Aorta (tissue), 5 donors: Measurements from ENCODE around the gene BAIAP2L2. TPM values are rescaled to one million over a fixed set of nuclear protein-coding genes. Genes with fewer than 3 reads are reported as not detected.
A peak's percentile ranks its signal among the peaks of the same experiment; 100 is the strongest.

Experiments
- ATAC-seq: fragments of 200-7000 bp; cut with Tn5 transposase; one replicate; pipeline ENCODE4 v1.9.1; 2022; ENCODE audit warnings: moderate library complexity; ENCODE audit not compliant: low FRiP score
- DNase-seq, 2 donors: peaks; one replicate each; pipeline ENCODE4 v3.0.0-alpha.2; 2020
- H3K27ac ChIP-seq, 2 donors: one replicate each; pipeline ENCODE4 v1.5.1; 2013; ENCODE audit warnings: low read length in 2 of 2, mild to moderate bottlenecking in 2 of 2, moderate library complexity in 2 of 2, control low read depth in 1 of 2, inconsistent platforms in 1 of 2, low read depth in 1 of 2
- H3K27me3 ChIP-seq, 2 donors: one replicate each; pipeline ENCODE4 v1.6.1; 2013; ENCODE audit warnings: control low read depth in 1 of 2, low read length in 1 of 2, mild to moderate bottlenecking in 1 of 2, moderate library complexity in 1 of 2; ENCODE audit not compliant: insufficient read depth in 2 of 2, control insufficient read depth in 1 of 2
- H3K36me3 ChIP-seq, 2 donors: one replicate each; pipeline ENCODE4 v1.6.1; 2013; ENCODE audit warnings: control low read depth in 1 of 2, low read length in 1 of 2, mild to moderate bottlenecking in 1 of 2; ENCODE audit not compliant: insufficient read depth in 2 of 2, control insufficient read depth in 1 of 2
- H3K4me1 ChIP-seq, 2 donors: one replicate each; pipeline ENCODE4 v1.6.1; 2013; ENCODE audit warnings: low read length in 2 of 2, control low read depth in 1 of 2, mild to moderate bottlenecking in 1 of 2, moderate library complexity in 1 of 2; ENCODE audit not compliant: insufficient read depth in 2 of 2, control insufficient read depth in 1 of 2
- H3K4me3 ChIP-seq, 2 donors: one replicate each; pipeline ENCODE4 v1.5.1; 2013; ENCODE audit warnings: low read length in 2 of 2, control low read depth in 1 of 2, mild to moderate bottlenecking in 1 of 2
- H3K9me3 ChIP-seq: one replicate; pipeline ENCODE4 v1.6.1; 2013; ENCODE audit warnings: mild to moderate bottlenecking, low read length; ENCODE audit not compliant: control insufficient read depth
- WGBS, 2 donors: extraction: QIAGEN DNeasy Blood & Tissue Kit; methylation state at CpG; one replicate each; pipeline ENCODE4 v1.1.7; 2013; 5-methylcytosine and 5-hydroxymethylcytosine counted together
- intact Hi-C, 2 donors: fragments of 100-400 bp; cut with DNase I; formaldehyde crosslinking; loops; one replicate each; pipeline versions ENCODE4 v1.14.2 to v1.15.0; 2022
- polyA plus RNA-seq, 2 donors: library from polyadenylated mRNA; stranded (reverse); fragments of 200-250 nt; gene quantifications; one replicate each; pipeline ENCODE4 v1.2.3, GENCODE V29; 2013
- total RNA-seq, 2 donors: library from RNA; stranded (reverse); fragmentation: NEBNext Ultra II Directional; extraction: Animal tissue kit (Norgen Biotek cat#: 25700); gene quantifications; one replicate each; pipeline ENCODE4 v1.2.1, GENCODE V29; 2021
- donor health status: healthy with polysubstance abuse.
- donor health status: Bipolar disorder and iron deficiency.
- donor health status: DM: no; HTN: no; CAD: no.
- donor health status: DM: no; HTN: no; CAD: no.
- donor health status: DM: yes; HTN: yes; CAD: no.

Gene BAIAP2L2
- total and polyA plus RNA-seq, 4 donors: 0.26 to 11.9 (median 1.4) TPM

DNA sequence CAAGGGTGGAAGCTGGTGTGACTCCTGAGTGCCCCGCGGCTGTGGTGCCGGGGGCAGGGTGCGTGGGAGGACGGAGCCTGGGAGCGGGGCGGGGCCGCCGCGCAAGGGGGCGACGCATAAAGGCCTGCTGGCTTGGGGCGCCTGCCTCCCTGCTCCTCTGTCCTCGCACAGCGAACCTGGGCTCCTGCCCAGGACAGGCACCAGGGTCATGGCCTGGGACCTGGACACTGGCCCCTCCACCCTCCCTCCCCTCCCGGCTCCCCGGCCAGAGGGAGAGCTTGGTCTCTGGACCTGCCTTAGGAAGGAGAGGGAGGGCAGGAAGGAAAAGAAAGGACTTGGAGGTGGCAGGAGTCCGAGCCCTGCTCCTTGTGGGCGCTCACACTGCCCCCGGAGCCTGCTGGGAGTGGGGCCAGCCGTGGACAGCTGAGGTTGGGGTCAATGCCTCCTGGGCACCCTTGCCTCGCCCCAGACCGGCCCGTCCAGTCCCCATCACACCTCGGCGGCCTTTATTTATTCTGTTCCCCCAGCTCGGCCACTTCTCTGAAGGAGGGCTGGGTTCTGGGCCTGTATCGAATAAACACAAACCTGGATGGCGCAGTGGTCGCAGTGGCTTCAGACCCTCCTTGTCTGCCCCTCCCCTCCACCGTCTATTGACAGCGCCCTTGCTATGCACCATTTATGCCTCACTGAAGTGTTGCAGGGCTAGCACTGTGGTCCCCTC, 35.2 kb downstream of the BAIAP2L2 start:
- Histone ChIP-seq H3K27me3 (no peaks in the 10 kb centered on the region), H3K36me3 (no peaks in the 10 kb centered on the region), H3K4me3 (no peak overlapping the region), H3K27ac (no peak overlapping the region), H3K4me1 (no peaks in the 10 kb centered on the region), H3K9me3 (no peaks in the 10 kb centered on the region)
- no peak for DNase-seq
- intact Hi-C loops: no loop called here
- WGBS, 2 donors: 93% methylated on average over 27 to 32 of the region's 32 CpGs
- ATAC-seq: no peak

DNA sequence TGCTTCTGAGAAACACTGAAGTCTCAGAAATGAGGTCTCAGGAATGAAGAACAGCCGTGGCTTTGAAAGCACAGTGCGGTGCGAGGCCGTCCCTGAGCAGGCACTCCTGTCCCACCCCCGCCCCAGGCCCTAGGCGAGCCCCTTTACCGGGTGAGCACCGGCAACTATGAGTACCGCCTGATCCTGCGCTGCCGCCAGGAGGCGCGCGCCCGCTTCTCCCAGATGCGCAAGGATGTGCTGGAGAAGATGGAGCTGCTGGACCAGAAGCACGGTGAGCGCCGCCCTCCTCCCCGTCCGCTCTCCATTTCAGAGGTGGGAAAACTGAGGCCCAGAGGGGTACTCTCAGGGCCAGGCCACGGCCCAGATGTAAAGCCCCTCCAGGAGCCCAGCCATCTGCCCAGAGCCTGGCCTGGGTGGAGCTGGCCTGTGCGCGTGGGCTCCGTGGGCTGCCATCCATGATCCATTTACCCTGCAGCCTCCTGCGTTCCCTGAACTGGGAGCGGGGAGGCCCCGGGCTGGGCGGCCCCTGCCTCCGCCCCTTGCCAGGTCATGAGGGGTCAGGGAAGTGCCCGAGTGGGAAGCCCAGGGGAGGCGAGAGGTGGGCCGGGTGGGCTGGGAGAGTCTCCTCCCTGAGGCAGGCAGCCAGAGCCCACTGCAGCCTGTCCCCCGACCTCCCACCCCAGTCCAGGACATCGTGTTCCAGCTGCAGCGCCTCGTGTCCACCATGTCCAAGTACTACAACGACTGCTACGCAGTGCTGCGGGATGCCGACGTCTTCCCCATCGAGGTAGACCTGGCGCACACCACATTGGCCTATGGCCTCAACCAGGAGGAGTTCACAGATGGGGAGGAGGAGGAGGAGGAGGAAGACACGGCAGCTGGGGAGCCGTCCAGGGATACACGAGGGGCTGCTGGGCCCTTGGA, 36.0 kb downstream of the BAIAP2L2 start:
- WGBS, 2 donors: 87 to 88% methylated on average over 45 to 47 of the region's 47 CpGs
- intact Hi-C loops: loop anchor here in 1 of 2 donors (5.0 kb wide), 1 partner anchor 278 kb away; no protein-coding TSS in a partner anchor
- no peaks in the 10 kb centered on the region for H3K36me3 ChIP-seq

DNA sequence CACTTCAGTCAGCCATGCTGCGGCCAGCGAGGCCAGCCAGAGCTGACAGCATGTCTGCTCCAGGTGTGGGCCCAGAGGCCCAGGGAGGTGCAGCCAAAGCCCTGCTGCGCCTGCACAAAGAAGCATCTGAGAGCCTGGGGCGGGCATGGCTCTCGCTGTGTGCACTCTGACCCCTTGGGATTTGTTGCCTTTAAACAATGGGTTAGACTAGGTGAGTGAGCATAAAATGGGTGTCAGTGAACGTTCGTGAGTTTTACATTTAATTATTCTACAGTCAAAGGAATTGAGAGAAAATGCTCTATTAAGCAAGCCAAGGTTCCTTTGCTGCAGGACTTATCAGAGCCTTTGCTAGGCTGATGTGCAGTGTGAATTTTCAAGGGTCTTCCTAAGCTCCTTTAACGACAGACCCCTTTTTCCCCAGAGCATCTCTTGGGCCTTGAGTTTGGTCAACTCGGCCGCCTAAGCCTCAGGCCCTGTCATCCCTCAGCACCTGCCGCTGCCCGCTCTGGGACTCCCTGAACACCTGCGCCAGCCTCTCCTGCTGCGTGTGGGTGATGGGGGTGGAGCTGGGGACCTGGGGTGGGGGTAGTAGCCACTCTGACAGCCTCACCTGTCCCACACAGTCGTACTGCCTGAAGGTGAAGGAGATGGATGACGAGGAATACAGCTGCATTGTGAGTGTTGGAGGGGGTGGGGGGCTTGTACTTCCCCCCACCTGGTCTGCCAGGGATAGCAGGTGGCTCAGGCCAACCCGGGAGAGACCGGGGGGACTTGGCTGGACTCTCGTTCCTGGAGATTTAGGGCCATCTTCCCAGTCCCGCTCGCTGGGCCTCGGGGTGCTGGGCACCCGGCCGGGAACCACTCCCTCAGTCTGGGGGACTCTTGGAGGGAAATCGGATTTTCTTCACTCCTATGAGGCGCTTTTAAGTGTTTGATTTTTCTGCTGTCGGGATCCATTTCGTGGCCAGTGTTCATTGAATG, 37.0 kb downstream of the BAIAP2L2 start:
- Histone ChIP-seq H3K27ac (no peak overlapping the region), H3K4me1 (no peaks in the 10 kb centered on the region), H3K27me3 (no peaks in the 10 kb centered on the region), H3K9me3 (no peaks in the 10 kb centered on the region), H3K4me3 (no peak overlapping the region), H3K36me3 (no peaks in the 10 kb centered on the region)
- DNase-seq: peak; percentile 40 to 70
- no peak for ATAC-seq
- WGBS, 2 donors: 93% methylated on average over 28 of the region's 28 CpGs
- intact Hi-C loops: loop anchor here in 1 of 2 donors (5.0 kb wide), 1 partner anchor 279 kb away; no protein-coding TSS in a partner anchor

More for the DNA sequence above, 36.0 kb downstream of the BAIAP2L2 start:
- Histone ChIP-seq H3K27ac (no peak overlapping the region), H3K27me3 (no peaks in the 10 kb centered on the region), H3K4me1 (no peaks in the 10 kb centered on the region), H3K4me3 (no peak overlapping the region), H3K9me3 (no peaks in the 10 kb centered on the region)
- DNase-seq (no peak), ATAC-seq (no peak)

DNA sequence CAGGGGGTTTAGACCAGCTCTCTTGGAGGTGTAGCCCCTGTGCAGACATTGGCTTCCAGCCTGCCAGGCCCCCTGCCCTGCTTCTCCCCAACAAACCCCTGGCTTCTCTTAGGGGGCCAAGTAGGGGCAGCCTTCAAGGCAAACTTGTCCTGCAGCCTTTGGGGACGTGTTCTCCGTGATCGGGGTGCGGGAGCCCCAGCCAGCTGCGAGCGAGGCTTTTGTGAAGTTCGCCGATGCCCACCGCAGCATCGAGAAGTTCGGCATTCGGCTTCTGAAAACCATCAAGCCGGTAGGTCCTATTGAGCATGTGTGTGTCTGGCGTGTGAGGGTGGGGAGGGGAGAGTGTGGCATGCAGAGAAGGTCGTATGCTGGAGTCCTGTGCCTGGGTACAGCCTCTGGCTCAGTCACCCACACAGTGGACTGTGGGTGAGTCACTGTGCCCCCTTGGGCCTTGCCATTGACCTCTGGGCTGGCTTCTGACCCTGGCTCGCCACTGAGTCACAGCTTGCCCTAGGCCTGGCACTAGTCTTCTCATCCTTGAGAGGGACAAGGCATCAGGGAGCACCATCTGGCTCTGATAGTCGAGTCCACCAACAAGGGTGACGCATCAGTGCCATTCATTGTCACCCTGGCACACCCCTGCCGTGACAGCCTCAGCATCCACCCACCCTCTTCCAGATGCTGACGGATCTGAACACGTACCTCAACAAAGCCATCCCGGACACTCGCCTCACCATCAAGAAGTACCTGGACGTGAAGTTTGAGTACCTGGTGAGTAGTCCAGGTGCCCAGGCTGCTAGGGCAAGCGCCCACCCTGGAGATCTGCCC, 37.9 kb downstream of the BAIAP2L2 start:
- H3K27ac ChIP-seq: no peak overlapping the region
- no peak overlapping the region for H3K4me3 ChIP-seq
- H3K27me3 ChIP-seq: no peaks in the 10 kb centered on the region
- peak; percentile 40 to 64 for DNase-seq
- H3K36me3 ChIP-seq: no peaks in the 10 kb centered on the region
- H3K4me1 ChIP-seq: no peaks in the 10 kb centered on the region
- WGBS, 2 donors: 93 to 96% methylated on average over 25 of the region's 25 CpGs
- intact Hi-C loops: loop anchor here in 1 of 2 donors (5.0 kb wide), 1 partner anchor 280 kb away; no protein-coding TSS in a partner anchor
- no peaks in the 10 kb centered on the region for H3K9me3 ChIP-seq
- ATAC-seq: no peak

DNA sequence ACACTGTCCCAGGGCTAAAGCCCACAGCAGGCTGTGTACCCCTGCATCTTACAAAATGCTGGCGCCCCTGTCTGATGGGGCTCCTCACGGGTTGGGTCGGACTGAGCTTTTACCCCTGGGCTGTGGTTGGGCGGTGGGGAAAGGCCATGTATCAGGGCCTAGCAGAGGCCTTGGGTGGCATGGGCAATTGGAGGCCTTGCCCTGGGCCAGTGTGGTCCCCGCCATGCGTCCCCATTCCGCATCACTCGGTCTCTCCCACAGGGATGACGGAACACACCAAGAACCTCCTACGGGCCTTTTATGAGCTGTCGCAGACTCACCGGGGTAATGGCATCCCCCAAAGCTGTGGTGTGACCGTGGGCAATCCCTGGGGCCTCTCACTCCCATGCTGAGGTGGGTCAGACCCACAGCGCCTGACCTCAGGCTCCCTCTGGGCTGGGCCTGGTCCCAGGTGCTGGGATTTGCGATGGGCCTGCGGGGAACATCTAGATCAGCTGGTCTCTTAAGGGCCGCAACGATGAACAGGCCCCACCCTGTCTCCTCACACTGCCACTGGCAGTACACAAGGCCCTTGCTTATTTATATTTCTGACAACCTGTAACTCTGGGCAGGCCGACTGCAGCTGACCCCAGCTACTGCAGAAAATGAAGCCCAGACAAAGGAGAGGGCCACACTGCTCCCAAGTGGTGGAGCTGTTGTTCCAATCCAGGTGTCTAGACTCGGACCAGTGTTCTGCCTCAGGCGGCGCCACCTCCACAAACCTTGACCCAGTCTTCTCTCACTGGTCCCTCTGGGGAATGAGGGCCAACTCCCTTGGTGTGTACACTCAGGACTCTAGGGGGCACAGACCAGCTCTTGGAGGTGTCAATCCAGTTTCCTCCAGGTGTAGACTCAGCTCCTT, 38.8 kb downstream of the BAIAP2L2 start:
- intact Hi-C loops: loop anchor here in 1 of 2 donors (5.0 kb wide), 1 partner anchor 281 kb away; no protein-coding TSS in a partner anchor
- Histone ChIP-seq H3K36me3 (no peaks in the 10 kb centered on the region), H3K4me1 (no peaks in the 10 kb centered on the region)

DNA sequence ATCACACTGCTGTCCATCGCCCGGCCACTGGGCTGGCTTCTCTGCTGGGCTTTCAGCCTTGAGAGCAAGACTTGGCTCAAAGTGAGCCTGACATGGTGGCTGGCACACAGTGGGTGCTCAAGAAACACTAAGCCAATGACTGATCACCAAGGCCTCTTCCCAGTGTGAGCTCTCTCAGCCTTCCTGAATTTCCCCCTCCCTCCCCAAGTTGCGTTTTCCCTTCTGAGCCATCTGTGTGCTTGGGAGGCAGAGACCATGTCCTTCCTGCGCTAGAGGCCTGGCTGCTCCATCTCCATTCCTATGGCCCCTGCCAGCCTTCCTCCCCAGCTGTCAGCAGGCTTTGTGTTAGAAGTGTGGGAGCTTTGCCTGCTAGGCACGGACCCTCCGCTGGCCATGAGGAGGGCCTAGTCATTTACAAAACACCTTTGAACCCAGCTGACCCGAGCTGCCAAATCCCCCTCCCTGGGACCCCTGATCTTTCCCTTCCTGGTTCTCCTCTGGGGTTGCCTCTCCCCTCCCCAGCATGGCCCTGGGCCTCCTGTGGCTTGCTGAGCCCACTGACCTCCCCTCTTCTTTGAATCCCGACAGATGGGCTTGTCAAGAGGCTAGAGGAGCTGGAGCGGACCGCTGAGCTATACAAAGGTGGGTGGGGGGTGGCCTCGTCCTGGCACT, 40.1 kb downstream of the BAIAP2L2 start:
- no peak for ATAC-seq
- no peak for DNase-seq

More for the DNA sequence above, 38.8 kb downstream of the BAIAP2L2 start:
- DNase-seq (peak; percentile 23 to 66), ATAC-seq (no peak)
- WGBS, 2 donors: 91 to 92% methylated on average over 21 to 22 of the region's 22 CpGs
- H3K27ac ChIP-seq: peak overlapping the region in 1 of 2 donors; percentile 6
- H3K9me3 ChIP-seq: no peaks in the 10 kb centered on the region
- no peak overlapping the region for H3K4me3 ChIP-seq
- no peaks in the 10 kb centered on the region for H3K27me3 ChIP-seq

More for the DNA sequence above, 40.1 kb downstream of the BAIAP2L2 start:
- Histone ChIP-seq H3K4me3 (no peak overlapping the region), H3K27me3 (no peaks in the 10 kb centered on the region), H3K36me3 (peaks cover 0 to 2% of the 10 kb centered on the region in 2 donors), H3K27ac (peak overlapping the region; percentile 80 to 93), H3K4me1 (no peaks in the 10 kb centered on the region), H3K9me3 (no peaks in the 10 kb centered on the region)
- intact Hi-C loops: loop anchor here in 1 of 2 donors (5.0 kb wide), 1 partner anchor 282 kb away; no protein-coding TSS in a partner anchor
- WGBS, 2 donors: 37% methylated on average over 11 of the region's 11 CpGs
